Lower leg skin (tissue), 3 donors: ENCODE results near the gene SPTBN4.

ENCODE experiments used
- POLR2A ChIP-seq, 2 donors: fragments of 450-650 bp; IDR thresholded peaks; one replicate each; pipeline ENCODE4 v1.6.1; 2016 to 2017; ENCODE audit warnings: antibody characterized with exemption in 2 of 2, mild to moderate bottlenecking in 1 of 2, moderate library complexity in 1 of 2
- TF ChIP-seq, protein P1 (sequence below), 3 donors: fragments of 450-650 bp; IDR thresholded peaks; one replicate each; pipeline ENCODE4 v1.5.1; 2016; ENCODE audit warnings: antibody characterized with exemption in 3 of 3, mild to moderate bottlenecking in 3 of 3, moderate library complexity in 2 of 3

DNA sequence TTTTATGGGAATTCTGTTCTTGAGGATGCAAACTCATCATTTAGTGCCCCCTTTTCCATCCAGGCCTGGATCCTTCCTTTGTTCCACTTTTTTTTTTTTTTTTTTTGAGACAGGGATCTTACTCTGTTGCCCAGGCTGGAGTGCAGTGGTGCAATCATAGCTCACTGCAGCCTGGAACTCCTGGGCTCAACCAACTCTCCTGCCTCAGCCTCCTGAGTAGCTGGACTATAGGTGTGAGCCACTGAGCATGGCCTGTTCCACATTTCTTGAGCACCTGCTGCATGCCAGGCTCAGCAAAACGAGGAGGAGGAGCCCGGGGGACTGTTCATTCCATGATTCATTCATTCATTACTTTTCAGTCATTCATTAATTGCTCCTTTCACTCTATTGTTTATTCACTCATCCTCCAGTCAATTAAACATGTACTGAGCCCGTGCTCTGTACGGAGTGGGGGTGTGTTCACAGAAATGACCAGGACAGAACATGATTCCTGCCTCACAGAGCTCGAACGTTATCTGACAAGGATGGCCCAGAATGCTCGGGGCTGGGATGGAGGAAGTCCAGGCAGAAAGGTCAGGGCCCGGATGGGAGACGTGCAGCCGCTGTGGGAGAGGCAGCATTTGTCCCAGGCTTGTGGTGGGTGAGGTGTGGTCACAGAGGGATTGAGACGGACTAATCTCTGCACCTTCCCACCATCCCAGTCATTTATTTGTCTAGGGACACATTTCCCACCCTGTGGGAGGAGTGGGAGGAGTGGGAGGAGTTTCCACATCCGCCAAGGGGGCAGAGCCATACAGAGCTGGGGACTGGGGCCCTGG, 58.6 kb downstream of the SPTBN4 start:
- TF ChIP-seq, protein P1, sequence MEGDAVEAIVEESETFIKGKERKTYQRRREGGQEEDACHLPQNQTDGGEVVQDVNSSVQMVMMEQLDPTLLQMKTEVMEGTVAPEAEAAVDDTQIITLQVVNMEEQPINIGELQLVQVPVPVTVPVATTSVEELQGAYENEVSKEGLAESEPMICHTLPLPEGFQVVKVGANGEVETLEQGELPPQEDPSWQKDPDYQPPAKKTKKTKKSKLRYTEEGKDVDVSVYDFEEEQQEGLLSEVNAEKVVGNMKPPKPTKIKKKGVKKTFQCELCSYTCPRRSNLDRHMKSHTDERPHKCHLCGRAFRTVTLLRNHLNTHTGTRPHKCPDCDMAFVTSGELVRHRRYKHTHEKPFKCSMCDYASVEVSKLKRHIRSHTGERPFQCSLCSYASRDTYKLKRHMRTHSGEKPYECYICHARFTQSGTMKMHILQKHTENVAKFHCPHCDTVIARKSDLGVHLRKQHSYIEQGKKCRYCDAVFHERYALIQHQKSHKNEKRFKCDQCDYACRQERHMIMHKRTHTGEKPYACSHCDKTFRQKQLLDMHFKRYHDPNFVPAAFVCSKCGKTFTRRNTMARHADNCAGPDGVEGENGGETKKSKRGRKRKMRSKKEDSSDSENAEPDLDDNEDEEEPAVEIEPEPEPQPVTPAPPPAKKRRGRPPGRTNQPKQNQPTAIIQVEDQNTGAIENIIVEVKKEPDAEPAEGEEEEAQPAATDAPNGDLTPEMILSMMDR (IDR thresholded peaks at IDR 0.05): no peak
- no peak for TF ChIP-seq POLR2A (IDR thresholded peaks at IDR 0.05)
